ENCODE measurements around the gene ASPM.
"Not testable (repeated sequence)": the region's sequence is repeated elsewhere in the genome, so short reads cannot be mapped to it uniquely, and the experiment has no call there.

Gene ASPM

DNA sequence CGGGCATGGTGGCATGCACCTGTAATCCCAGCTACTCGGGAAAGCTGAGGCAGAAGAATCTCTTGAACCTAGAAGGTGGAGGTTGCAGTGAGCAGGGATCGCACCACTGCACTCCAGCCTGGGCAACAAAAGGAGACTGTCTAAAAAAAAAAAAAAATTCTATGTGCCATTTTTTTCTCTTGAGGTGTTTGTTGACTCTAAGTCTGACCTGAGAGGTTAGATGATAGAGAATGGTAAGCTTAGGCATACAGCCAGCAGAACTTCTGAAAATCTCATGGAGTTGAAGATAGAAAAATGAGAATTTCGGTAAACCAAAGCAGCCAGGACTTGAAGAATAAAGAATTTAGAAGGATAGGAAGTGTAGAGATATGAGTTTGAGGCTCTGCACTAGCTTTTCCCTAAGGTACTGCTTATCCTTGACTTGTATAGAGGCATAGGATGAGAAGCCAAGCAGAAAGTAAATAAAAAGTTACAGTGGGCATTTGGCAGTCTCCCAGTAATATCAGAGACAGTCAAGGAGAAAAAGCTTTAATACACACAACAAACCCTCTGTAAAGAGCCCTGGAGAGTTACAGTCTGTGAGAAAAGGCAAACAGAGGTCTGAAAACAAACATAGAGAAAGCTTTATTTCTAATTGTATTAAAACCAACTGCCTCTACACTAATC lies 103.7 kb downstream of the ASPM start:
- no peak overlapping the region for H3K4me3 ChIP-seq (ENCODE audit: low read depth, low read length)
- no peak for DNase-seq (ENCODE audit: low read depth)
- TF ChIP-seq, protein P1, sequence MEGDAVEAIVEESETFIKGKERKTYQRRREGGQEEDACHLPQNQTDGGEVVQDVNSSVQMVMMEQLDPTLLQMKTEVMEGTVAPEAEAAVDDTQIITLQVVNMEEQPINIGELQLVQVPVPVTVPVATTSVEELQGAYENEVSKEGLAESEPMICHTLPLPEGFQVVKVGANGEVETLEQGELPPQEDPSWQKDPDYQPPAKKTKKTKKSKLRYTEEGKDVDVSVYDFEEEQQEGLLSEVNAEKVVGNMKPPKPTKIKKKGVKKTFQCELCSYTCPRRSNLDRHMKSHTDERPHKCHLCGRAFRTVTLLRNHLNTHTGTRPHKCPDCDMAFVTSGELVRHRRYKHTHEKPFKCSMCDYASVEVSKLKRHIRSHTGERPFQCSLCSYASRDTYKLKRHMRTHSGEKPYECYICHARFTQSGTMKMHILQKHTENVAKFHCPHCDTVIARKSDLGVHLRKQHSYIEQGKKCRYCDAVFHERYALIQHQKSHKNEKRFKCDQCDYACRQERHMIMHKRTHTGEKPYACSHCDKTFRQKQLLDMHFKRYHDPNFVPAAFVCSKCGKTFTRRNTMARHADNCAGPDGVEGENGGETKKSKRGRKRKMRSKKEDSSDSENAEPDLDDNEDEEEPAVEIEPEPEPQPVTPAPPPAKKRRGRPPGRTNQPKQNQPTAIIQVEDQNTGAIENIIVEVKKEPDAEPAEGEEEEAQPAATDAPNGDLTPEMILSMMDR (IDR thresholded peaks at IDR 0.05; ENCODE audit: low read depth, low read length, missing control alignments), result no peak

DNA sequence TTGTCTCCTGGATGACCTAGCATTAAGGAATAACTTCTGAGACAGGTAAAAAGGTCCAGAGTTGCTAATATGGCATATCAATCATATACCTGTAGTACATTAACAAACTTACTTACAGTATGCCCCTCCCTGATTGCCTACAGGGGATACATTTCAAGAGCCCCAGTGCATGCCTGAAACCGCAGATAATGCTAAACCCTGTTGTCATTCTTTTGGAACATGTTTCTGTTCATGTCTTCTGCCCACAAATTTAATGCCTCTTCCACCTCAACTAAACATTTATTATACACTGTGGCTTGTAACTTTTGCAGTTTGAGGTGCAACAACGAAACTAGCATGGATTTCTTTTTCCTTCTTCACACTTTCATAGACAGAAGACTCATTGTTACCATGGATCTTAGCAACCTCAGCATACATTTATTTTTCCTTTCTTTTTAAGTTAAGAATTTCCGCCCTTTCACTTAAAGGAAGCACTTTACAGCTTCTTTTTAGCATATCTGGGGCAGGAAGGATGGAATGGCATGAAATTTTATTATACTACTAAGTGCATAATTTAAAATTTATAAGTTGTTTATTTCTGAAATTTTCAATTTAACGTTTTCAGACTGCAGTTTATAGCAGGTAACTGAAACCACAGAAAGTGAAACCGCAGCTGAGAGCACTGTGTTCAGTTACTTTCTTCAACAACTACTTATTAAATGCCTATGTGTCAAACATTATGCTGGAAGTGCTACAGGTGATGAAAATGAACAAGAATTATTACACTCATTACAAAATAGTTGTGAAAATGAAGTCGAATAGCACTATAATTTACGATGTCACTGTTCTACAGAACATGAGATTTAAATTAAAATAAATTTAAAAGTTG lies 104.7 kb downstream of the ASPM start:
- no peak overlapping the region for H3K4me3 ChIP-seq (ENCODE audit: low read depth, low read length)
- TF ChIP-seq, protein P1 (IDR thresholded peaks at IDR 0.05; ENCODE audit: low read depth, low read length, missing control alignments), result no peak
- DNase-seq (ENCODE audit: low read depth), result no peak

DNA sequence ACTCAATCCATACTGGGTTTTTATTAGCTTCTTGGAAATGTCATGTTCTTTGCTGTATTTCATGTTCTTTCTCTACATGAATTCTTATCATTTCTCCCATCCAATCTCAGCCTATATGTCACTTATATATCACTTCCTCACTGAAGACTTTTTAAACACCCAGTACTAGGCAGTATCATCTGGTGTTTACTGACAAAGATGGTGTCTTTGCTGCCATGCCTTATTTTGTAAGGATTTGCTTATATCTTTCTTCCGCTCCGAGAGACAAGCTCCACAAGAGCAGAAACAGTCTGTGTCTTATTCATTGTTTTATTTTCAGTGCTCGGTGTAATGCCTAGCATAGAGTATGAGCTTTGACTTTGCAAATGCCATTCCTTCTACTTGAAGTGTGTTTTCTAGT lies 109.6 kb downstream of the ASPM start:
- TF ChIP-seq, protein P1 (IDR thresholded peaks at IDR 0.05; ENCODE audit: low read depth, low read length, missing control alignments), result no peak
- H3K4me3 ChIP-seq (ENCODE audit: low read depth, low read length), result no peak overlapping the region
- DNase-seq (ENCODE audit: low read depth), result no peak

DNA sequence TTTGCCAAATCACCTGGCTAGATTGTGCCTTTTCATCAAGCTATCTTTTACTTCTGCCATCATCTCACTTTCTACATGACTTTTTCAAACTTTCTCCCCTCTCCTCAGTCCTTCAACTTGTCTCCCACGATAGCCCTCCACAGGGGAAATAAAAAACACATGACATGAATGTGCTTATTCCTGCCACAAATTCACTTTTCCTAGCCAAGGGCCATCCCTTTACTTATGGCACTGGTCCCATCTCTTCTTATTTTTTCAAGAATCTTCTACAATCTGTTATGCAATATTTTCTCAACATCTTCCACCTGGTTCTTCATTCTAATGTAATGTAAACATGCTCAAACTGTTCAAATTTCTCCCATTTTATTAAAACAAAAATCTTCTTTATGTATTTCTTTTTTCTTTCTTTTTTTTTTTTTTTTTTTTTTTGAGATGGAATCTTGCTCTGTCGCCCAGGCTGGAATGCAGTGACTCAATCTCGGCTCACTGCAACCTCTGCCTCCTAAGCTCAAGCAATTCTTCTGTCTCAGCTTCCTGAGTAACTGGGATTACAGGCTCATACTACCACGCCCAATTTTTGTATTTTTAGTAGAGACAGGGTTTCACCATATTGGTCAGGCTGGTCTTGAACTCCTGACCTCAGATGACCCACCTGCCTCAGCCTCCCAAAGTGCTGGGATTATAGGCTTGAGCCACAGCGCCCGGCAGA lies 111.7 kb downstream of the ASPM start:
- H3K4me3 ChIP-seq (ENCODE audit: low read depth, low read length); DNase-seq (ENCODE audit: low read depth): not testable (repeated sequence)

Data from GM12864 (cell line).